Tibial nerve (tissue), 4 donors: Measurements from ENCODE around the gene DHRS12. TPM values are rescaled to one million over a fixed set of nuclear protein-coding genes. Genes with fewer than 3 reads are reported as not detected.

ENCODE experiments used
- DNase-seq, 2 donors: peaks; one replicate each; pipeline ENCODE4 v3.0.0-alpha.2; 2019; ENCODE audit warnings: low spot score in 2 of 2
- H3K27ac ChIP-seq, 4 donors: fragments of 200-600 bp; sonication (generic) in 3 of 4; one replicate each; pipeline ENCODE4 v1.5.1; 2017 to 2019; ENCODE audit warnings: mild to moderate bottlenecking in 1 of 4
- H3K27me3 ChIP-seq, 2 donors: fragments of 200-600 bp; sonication (generic) in 1 of 2; one replicate each; pipeline versions ENCODE4 v1.5.1 to v1.6.0; 2017 to 2019
- H3K36me3 ChIP-seq, 3 donors: fragments of 200-600 bp; sonication (generic); one replicate each; pipeline ENCODE4 v1.5.1; 2018 to 2019
- H3K4me1 ChIP-seq, 4 donors: fragments of 200-600 bp; sonication (generic) in 3 of 4; one replicate each; pipeline ENCODE4 v1.5.1; 2017 to 2019
- H3K4me3 ChIP-seq, 4 donors: fragments of 200-600 bp; sonication (generic) in 3 of 4; one replicate each; pipeline ENCODE4 v1.5.1; 2017 to 2019; ENCODE audit warnings: mild to moderate bottlenecking in 1 of 4, moderate library complexity in 1 of 4
- H3K9me3 ChIP-seq, 4 donors: fragments of 200-600 bp; sonication (generic) in 3 of 4; one replicate each; pipeline ENCODE4 v1.5.1; 2017 to 2019
- CTCF ChIP-seq, 5 experiments: fragments of 200-600 bp in 3 of 5; fragments of 450-650 bp in 2 of 5; sonication (generic) in 3 of 5; IDR thresholded peaks; one replicate each; pipeline ENCODE4 v1.5.1; 2016 to 2019; ENCODE audit warnings: antibody characterized with exemption in 5 of 5, mild to moderate bottlenecking in 3 of 5, moderate library complexity in 2 of 5
- EP300 ChIP-seq, 2 donors: sonication (generic); formaldehyde crosslinking; IDR thresholded peaks; one replicate each; pipeline ENCODE4 v1.6.1; 2017; ENCODE audit warnings: antibody characterized with exemption in 2 of 2, mild to moderate bottlenecking in 1 of 2
- POLR2A ChIP-seq, 2 donors: fragments of 450-650 bp; IDR thresholded peaks; one replicate each; pipeline ENCODE4 v1.6.1; 2017; ENCODE audit warnings: antibody characterized with exemption in 2 of 2, mild to moderate bottlenecking in 2 of 2, moderate library complexity in 2 of 2
- WGBS, 2 donors: methylation state at CpG; one replicate each; pipeline ENCODE4 v1.1.5; 2018; 5-methylcytosine and 5-hydroxymethylcytosine counted together
- total RNA-seq, 4 donors: library from RNA; depleted of rRNA; stranded (reverse); fragments of >200 nt; gene quantifications; one replicate each; pipeline ENCODE4 v1.1.0, GENCODE V29; 2016

DHRS12 gene
- total RNA-seq, 4 donors from 2014 or later, result 12.3 to 19.5 (median 16.7) TPM

GRCh38 chr13:51839711-51840540, 36.0 kb upstream of the DHRS12 start:
- Histone ChIP-seq H3K4me3 (no peak overlapping the region), H3K4me1 (peaks cover 0 to 2% (median 0%) of the 10 kb centered on the region in 4 donors), H3K9me3 (no peaks in the 10 kb centered on the region), H3K36me3 (no peaks in the 10 kb centered on the region), H3K27me3 (no peaks in the 10 kb centered on the region), H3K27ac (no peak overlapping the region)
- DNase-seq, result no peak
- TF ChIP-seq CTCF (IDR thresholded peaks at IDR 0.05) (no peak), EP300 (IDR thresholded peaks at IDR 0.05) (no peak), POLR2A (IDR thresholded peaks at IDR 0.05) (no peak)
- WGBS, 2 donors, result 86 to 87% methylated on average over 10 of the region's 10 CpGs

GRCh38 chr13:51838240-51838846, 34.4 kb upstream of the DHRS12 start:
- Histone ChIP-seq H3K27ac (no peak overlapping the region), H3K4me1 (no peaks in the 10 kb centered on the region), H3K4me3 (no peak overlapping the region), H3K36me3 (no peaks in the 10 kb centered on the region), H3K9me3 (no peaks in the 10 kb centered on the region), H3K27me3 (no peaks in the 10 kb centered on the region)
- TF ChIP-seq POLR2A (IDR thresholded peaks at IDR 0.05) (no peak), EP300 (IDR thresholded peaks at IDR 0.05) (no peak), CTCF (IDR thresholded peaks at IDR 0.05) (no peak)
- DNase-seq, result no peak
- WGBS, 2 donors, result 81 to 88% methylated on average over 8 of the region's 8 CpGs

- WGBS, 2 donors, result 86 to 91% methylated on average over 3 of the region's 3 CpGs
- no peaks in the 10 kb centered on the region for H3K36me3 ChIP-seq
These were observed 33.1 kb upstream of the DHRS12 start for GRCh38 chr13:51837016-51837415.

GRCh38 chr13:51834581-51835171, 30.7 kb upstream of the DHRS12 start:
- DNase-seq, result no peak
- H3K4me3 ChIP-seq, result no peak overlapping the region
- H3K9me3 ChIP-seq, result no peaks in the 10 kb centered on the region
- TF ChIP-seq CTCF (IDR thresholded peaks at IDR 0.05) (no peak), POLR2A (IDR thresholded peaks at IDR 0.05) (no peak), EP300 (IDR thresholded peaks at IDR 0.05) (no peak)
- H3K4me1 ChIP-seq, result no peaks in the 10 kb centered on the region
- no peaks in the 10 kb centered on the region for H3K27me3 ChIP-seq
- 59 to 64% methylated on average over 7 of the region's 7 CpGs for WGBS, 2 donors
- H3K27ac ChIP-seq, result no peak overlapping the region
- H3K36me3 ChIP-seq, result no peaks in the 10 kb centered on the region

More at GRCh38 chr13:51837016-51837415, 33.1 kb upstream of the DHRS12 start:
- no peaks in the 10 kb centered on the region for H3K27me3 ChIP-seq
- TF ChIP-seq CTCF (IDR thresholded peaks at IDR 0.05), result no peak
- no peak for TF ChIP-seq EP300 (IDR thresholded peaks at IDR 0.05)
- TF ChIP-seq POLR2A (IDR thresholded peaks at IDR 0.05), result no peak
- no peak overlapping the region for H3K4me3 ChIP-seq
- no peak overlapping the region for H3K27ac ChIP-seq
- no peak for DNase-seq
- H3K4me1 ChIP-seq, result no peaks in the 10 kb centered on the region
- H3K9me3 ChIP-seq, result no peaks in the 10 kb centered on the region

GRCh38 chr13:51833980-51834379, 30.0 kb upstream of the DHRS12 start:
- no peaks in the 10 kb centered on the region for H3K4me1 ChIP-seq
- WGBS, 2 donors, result 72 to 85% methylated on average over 10 of the region's 10 CpGs
- no peaks in the 10 kb centered on the region for H3K36me3 ChIP-seq
- no peak overlapping the region for H3K4me3 ChIP-seq
- H3K27ac ChIP-seq, result no peak overlapping the region
- TF ChIP-seq CTCF (IDR thresholded peaks at IDR 0.05) (no peak), EP300 (IDR thresholded peaks at IDR 0.05) (no peak), POLR2A (IDR thresholded peaks at IDR 0.05) (no peak)
- no peaks in the 10 kb centered on the region for H3K27me3 ChIP-seq
- no peak for DNase-seq
- no peaks in the 10 kb centered on the region for H3K9me3 ChIP-seq
